Daoy (cell line): ENCODE results near the gene EML6. TPM values are rescaled to one million over a fixed set of nuclear protein-coding genes. Genes with fewer than 3 reads are reported as not detected.
A peak's percentile ranks its signal among the peaks of the same experiment; 100 is the strongest.
"Not testable (repeated sequence)": the region's sequence is repeated elsewhere in the genome, so short reads cannot be mapped to it uniquely, and the experiment has no call there.

Source experiments
- DNase-seq: peaks from one replicate; pipeline ENCODE4 v3.0.0-alpha.2; 2015; ENCODE audit warnings: low read depth
- total RNA-seq: library from RNA; depleted of rRNA; stranded (reverse); fragments of >200 nt; shearing (Covaris generic); gene quantifications from 2 replicates; pipeline ENCODE4 v1.2.3, GENCODE V29; 2014

EML6 gene
- total RNA-seq, 1 experiment from 2014 or later: 1.0 TPM

- no peak for DNase-seq
Measured at GRCh38 chr2:54803783-54804751, 80.6 kb downstream of the EML6 start.

- DNase-seq: no peak
Measured at GRCh38 chr2:54805255-54805654, 81.8 kb downstream of the EML6 start.

- no peak for DNase-seq
Measured at GRCh38 chr2:54806975-54807374, 83.5 kb downstream of the EML6 start.

- no peak for DNase-seq
Measured at GRCh38 chr2:54808661-54809060, 85.2 kb downstream of the EML6 start.

DNA sequence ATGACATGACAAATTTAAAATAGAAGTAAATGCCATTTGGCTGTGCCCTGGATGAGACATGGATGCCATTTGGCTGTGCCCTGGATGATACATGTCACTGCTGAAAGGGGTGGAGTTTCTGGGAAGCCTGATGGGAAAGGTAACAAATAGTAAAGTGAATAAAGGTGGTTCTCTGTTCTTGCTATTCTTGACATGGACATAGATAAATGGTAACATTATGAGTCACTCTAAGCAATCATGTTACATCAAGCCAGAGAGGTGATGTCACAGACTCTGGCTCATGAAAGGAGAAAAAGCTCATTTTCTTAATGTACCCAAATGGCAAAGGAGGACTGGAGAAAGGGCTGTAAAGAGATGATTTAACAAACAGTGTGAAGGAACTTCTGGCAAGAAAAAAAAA, 86.4 kb downstream of the EML6 start:
- DNase-seq: peak; percentile 6

GRCh38 chr2:54810246-54810645, 86.8 kb downstream of the EML6 start:
- no peak for DNase-seq

DNA sequence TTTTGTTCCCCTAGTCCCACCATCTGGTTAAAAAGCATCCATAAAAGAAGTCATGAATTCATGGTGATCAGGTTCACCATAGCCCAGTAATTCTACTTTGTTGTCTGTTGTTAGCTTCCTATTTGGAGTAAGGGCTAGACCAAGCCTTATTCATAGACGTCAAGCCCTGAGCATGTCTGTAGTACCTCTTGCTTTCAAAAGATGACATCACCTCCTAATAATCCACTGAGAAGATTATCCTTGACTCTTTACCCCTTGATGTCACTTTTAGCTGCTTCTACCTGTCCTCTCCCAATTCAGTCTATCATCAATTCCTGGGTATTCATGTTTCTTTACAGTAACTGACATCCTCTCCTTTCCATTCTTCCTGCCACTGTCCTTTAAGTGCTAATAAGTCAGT, 90.1 kb downstream of the EML6 start:
- DNase-seq: no peak

- no peak for DNase-seq
Measured at GRCh38 chr2:54814389-54815147, 91.1 kb downstream of the EML6 start.

DNA sequence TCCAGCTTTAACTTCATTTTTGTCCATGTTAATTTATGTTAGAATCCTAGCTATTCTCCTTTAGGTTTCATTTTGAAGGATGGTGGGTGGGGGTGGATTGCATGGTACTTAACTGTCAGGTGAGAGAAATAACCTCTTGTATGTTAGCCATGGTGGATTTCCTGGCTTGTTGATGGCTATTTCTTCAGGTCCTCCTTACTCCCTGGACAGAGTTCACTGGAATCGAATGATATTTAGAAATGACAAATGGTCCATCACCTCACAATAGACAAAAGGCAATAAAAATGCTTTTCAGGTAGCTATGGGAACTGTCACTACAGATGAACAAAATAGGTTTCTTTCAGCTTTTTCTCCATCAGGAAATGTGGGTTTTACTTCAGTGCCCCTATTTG, 91.7 kb downstream of the EML6 start:
- no peak for DNase-seq

- DNase-seq: no peak
Measured at GRCh38 chr2:54818226-54818625, 94.8 kb downstream of the EML6 start.

DNA sequence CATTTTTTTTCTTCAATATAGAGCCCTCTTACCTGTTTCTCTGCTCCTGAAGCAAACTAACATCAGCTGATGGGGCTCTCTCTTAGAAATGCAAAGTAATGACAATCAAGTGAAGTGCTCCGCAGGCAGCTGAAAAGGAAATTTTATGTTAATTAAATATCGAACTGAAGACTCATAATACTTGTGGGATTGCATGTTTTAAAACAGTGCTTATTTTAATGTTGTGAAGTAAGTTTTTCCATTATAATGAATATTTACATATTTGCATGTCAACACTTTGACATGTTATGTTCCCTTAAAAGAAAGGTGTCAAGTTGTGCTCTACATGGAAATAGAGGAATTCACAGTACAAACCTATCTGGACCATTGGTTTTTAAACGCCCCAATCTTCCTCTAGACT, 97.1 kb downstream of the EML6 start:
- DNase-seq: no peak

- no peak for DNase-seq
Measured at GRCh38 chr2:54824567-54824966, 101.1 kb downstream of the EML6 start.

GRCh38 chr2:54830546-54830945, 107.1 kb downstream of the EML6 start:
- no peak for DNase-seq

DNA sequence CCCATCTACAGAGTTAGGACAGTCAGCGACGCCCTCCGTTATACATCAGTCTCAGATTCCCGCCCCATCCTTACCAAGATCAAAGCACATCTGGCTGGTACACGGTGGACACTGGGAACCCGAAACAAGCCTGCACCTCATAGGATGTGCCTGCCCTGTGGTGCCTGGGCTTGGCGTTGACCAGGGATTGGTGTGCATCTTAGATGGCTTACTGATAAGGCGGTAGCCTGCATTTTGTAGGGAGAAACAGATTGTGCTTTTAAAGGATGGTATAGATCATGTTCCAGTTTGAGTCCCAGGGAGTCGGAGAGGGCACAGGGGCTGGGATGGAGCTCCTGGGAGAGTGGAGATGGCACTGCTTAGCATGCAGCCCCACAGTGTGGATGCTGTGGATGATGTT, 108.0 kb downstream of the EML6 start:
- no peak for DNase-seq

DNA sequence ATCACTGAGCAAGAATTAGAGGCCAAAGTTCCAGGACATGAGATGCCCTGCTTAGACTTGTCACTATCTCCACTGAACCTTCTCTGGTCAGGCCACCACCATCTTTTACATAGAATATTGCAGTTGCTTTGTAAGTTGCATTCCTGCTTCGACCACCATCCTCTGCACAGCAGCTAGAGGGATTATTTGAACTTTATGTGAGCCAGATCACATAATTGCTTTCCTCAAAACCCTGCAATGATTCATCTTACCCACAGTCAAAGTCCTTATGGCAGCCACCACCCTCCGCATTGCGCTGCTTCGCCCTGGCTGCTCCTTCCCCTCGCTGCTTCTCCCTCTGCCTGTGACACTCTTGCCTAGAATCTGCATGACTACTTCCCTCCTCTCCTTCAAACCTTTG, 111.3 kb downstream of the EML6 start:
- DNase-seq: no peak

DNA sequence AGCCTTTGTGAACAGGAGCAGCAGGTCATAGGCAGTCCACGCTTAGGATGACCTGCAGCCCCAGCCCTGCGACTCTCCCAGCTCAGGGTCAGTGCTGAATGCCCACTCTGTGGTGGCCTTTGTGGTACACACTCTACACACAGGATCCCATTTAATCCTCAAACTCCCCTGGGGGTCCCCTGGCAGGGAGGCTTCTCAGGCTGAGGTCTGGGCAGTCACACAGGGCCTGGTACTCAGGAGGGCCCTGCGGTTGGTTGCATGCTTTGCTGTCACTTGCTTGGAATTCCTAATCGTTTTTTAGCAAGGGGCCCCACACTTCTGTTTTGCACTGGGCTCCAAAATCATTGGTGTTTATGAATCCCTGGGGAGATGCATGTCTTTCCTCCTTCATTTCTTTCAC, 113.0 kb downstream of the EML6 start:
- DNase-seq: no peak

- DNase-seq: peak; percentile 69
Measured at GRCh38 chr2:54838585-54839035, 115.1 kb downstream of the EML6 start.

GRCh38 chr2:54839461-54840255, 116.2 kb downstream of the EML6 start:
- no peak for DNase-seq

GRCh38 chr2:54840559-54841468, 117.4 kb downstream of the EML6 start:
- no peak for DNase-seq

- not testable (repeated sequence) for DNase-seq
Measured at GRCh38 chr2:54841500-54841899, 118.0 kb downstream of the EML6 start.

GRCh38 chr2:54845094-54845493, 121.6 kb downstream of the EML6 start:
- DNase-seq: no peak
